Sciatic nerve (tissue), 2 donors: ENCODE data around the gene ABLIM3. TPM values are rescaled to one million over a fixed set of nuclear protein-coding genes. Genes with fewer than 3 reads are reported as not detected.
"Not testable (repeated sequence)": the region's sequence is repeated elsewhere in the genome, so short reads cannot be mapped to it uniquely, and the experiment has no call there.

Experiments
- ATAC-seq: fragments of 200-7000 bp; cut with Tn5 transposase; one replicate; pipeline ENCODE4 v1.9.1; 2020; ENCODE audit warnings: mild to moderate bottlenecking, moderate library complexity
- DNase-seq: peaks from one replicate; pipeline ENCODE4 v3.0.0-alpha.2; 2020; ENCODE audit warnings: low spot score
- intact Hi-C: fragments of 100-400 bp; cut with DNase I; formaldehyde crosslinking; loops from one replicate; pipeline ENCODE4 v1.14.2; 2022
- total RNA-seq: library from RNA; stranded (reverse); fragmentation: NEBNext Ultra II Directional; extraction: Animal tissue kit (Norgen Biotek cat#: 25700); gene quantifications from one replicate; pipeline ENCODE4 v1.2.1, GENCODE V29; 2021
- donor health status: DM: no; HTN: no; CAD: no.
- donor health status: DM: no; HTN: no; CAD: no.

Gene ABLIM3
- total RNA-seq, 1 donor from 2014 or later: 67.6 TPM

- DNase-seq (no peak), ATAC-seq (no peak)
- intact Hi-C loops: no loop called here
Observed at GRCh38 chr5:149265068-149265465, 123.8 kb downstream of the ABLIM3 start.

GRCh38 chr5:149265597-149265996, 124.3 kb downstream of the ABLIM3 start:
- intact Hi-C loops: no loop called here
- ATAC-seq (peak; percentile 77), DNase-seq (peak; percentile 66)

DNA sequence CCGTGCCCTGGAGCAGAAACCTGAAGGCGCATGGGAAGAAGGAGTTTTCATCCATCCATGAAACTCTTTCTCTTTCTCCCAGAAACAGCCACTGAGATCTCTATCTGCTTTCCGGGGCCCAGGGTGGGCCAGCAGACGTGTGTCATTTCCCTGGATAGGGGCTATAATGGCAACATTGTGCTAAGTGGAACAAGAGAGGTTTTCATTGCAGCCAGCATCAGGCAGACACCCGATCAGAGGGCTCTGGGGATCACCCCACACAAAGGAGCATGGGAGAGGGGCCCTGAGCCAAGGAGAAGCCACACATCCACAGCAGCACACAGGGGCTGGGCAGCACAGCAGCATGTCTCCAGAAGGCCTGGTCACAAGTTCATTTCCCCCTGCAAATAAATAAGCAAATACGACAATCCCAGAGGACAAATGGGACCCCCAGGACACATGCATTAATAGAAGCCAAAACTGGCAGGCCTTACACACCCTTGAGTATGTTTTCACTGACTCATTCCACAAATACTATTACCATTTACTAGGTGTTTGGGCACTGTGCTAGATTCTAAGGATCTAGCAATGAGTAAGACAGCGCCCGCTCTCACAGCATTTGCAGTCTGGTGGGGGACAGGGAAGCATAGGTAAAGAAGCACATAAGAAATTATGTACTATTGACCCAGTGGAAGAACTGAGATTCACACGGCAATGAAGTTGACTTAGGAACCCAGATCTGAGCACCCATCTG, 126.1 kb downstream of the ABLIM3 start:
- DNase-seq (no peak), ATAC-seq (peak; percentile 63)
- intact Hi-C loops: no loop called here

DNA sequence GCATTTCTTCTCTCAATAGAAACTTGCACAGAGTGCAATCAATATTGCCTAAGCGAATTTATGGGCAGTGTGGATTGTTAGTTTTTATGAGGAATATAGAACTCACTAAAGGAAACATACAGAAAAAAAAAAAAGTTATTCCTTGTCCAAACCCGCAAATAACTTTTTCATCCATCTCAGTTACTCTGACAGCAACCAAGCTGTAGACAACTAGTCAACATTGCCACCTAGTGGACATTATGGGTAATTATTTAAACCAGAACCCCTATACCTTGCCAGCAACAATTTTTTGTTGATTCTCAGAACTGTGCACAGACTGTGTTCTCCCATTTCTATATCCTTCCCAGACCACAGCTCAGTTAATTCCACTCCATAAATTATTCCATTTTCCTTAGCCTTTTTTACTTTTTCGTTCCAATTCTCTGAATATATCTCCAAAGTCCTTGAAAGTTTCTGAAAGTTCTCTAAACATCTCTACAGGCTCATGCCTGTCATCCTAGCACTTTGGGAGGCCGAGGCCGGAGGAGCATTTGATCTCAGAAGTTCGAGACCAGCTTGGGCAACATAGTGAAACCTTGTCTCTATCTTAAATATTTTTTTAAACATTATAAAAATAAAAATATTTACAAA, 127.8 kb downstream of the ABLIM3 start:
- DNase-seq: no peak
- ATAC-seq: peak; percentile 29
- intact Hi-C loops: no loop called here

DNA sequence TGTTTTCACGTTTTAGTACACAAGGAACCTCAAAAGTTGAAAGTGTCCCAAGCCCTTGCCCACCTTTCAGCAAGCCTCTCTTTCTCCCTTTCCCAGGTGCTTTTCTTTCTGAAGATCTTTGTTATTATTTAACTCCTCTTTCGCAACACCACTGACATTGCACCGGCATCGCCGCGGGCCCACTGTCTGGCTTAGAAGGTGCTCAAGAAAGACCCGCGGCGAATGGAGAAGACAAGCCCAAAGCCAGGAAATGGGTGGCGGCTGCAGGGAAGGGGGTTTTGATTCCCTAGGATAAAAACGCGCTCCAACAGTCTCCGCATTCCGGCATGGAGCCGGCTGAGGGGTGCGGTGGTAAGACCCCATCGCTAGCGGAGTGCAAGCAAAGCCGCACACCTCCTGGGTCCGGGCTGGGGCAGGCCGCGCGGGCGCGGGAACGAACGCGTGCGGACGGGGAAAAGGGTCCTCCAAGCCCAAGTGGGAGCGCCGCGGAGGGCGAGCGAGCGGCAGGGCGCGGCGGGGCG, 130.0 kb downstream of the ABLIM3 start:
- DNase-seq: no peak
- ATAC-seq: no peak
- intact Hi-C loops: no loop called here

DNA sequence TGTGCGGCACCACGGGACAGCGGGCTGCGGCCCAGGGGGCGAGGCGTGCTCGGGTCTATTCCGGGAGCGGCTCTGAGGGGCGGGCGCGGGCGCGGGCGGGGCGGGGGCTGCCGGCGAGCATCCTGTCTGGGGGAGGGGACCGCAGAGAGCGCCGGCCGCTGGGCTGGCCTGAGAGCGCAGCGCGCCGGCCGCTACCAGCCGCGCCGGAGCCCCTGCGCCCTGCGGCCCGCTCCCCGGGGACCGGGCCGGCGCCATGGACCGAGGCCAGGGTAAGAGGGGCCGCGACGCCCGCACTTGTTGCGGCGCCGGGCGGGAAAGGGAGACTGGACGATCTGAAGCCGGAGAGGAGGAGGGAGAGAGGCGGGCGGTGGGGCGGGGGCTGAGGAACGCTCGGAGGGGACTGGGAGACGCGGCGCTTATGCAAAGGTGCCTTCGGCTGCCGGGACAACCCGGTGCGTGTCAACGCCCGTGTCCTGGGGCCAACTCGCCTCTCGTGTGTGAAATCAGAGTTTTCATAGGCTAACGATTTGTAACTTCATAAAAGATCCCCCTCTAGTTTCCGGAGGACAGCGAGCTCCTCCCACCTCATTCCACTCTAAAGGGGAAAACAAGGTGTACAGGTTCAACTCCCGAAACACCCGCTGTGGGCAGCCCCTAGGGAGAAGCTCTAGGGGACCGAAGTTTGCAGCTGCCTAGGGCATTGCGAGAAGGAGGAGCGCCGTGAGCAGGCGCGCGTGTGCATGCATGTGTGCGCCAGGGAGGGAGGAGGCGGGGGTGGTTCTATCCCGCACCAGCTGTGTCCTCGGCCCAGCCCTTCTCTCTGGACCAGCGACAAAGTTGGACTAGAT, 130.6 kb downstream of the ABLIM3 start, which contains the start of gene AFAP1L1:
TSS of gene AFAP1L1 (plus strand) at position 144 of the 848 bp plus-strand sequence. CDS start at position 254, 110 bp downstream.
- intact Hi-C loops: no loop called here
- DNase-seq: peak; percentile 79
- peak; percentile 90 for ATAC-seq

- ATAC-seq: peak; percentile 8
- intact Hi-C loops, DNase-seq: not testable (repeated sequence)
Observed at GRCh38 chr5:149272781-149273180, 131.5 kb downstream of the ABLIM3 start.

GRCh38 chr5:149273237-149273636, 131.9 kb downstream of the ABLIM3 start:
- ATAC-seq (no peak), DNase-seq (no peak)
- intact Hi-C loops: no loop called here

GRCh38 chr5:149273950-149274349, 132.7 kb downstream of the ABLIM3 start:
- no peak for ATAC-seq
- intact Hi-C loops: no loop called here
- no peak for DNase-seq

GRCh38 chr5:149274939-149275338, 133.6 kb downstream of the ABLIM3 start:
- intact Hi-C loops: no loop called here
- no peak for ATAC-seq
- DNase-seq: no peak

DNA sequence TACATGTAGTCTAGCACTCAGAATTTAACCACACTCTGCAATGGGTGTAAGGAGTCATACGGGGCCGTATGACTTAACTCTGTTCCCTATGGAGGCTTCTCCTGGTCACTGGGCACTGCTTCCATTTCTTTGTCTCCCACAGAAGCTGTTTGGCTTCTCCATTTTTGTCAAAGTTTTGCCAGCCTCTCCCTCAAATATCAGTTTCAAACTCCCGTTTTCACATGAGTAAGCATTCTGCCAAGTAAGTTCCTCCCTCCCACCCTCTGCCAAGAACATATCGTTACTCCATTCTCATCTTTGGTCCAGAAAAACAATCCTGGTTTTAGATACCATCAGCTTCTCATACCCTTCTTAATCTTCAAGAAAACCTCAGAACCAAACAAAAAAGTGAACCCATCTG, 136.5 kb downstream of the ABLIM3 start:
- ATAC-seq (peak; percentile 43), DNase-seq (no peak)
- intact Hi-C loops: no loop called here

DNA sequence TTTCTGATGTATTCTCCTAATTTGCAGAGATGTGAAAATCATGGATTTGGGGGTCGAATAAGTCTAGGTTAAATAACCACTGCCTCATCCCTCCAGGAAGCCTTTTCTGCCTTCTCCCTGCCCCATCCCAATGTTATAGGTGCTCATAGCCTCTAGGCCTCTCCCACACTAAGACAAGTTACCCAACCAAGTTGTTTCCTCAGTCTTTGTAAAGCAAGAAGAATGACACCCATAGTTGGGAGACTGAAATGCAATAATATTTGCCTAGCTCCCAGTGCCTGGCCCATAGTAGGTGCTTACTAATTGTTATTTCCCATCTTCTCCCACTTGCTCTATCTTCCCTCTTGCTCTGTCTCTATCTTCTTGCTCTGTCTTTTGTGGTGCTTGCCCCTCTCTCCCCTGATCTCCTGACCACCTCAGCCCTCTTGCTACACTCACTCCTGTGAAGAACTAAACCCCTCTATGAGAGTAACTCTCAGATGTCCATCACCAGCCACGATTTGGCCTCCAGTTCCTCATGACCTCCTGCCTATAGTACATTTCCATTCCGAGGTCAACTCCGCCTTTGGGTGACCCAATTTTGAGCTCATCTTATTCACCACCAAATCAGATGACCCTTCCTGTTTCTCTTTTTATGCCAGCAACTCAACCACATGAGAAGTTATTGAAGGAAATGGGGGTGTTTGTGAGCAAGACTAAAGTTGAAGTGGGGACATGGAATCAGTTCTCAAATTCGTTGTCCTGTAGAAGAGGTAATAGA, 137.3 kb downstream of the ABLIM3 start:
- intact Hi-C loops: no loop called here
- no peak for DNase-seq
- no peak for ATAC-seq

- no peak for ATAC-seq
- intact Hi-C loops: no loop called here
- no peak for DNase-seq
Observed at GRCh38 chr5:149279661-149280060, 138.4 kb downstream of the ABLIM3 start.

GRCh38 chr5:149280124-149280523, 138.8 kb downstream of the ABLIM3 start:
- peak; percentile 45 for ATAC-seq
- no peak for DNase-seq
- intact Hi-C loops: no loop called here

DNA sequence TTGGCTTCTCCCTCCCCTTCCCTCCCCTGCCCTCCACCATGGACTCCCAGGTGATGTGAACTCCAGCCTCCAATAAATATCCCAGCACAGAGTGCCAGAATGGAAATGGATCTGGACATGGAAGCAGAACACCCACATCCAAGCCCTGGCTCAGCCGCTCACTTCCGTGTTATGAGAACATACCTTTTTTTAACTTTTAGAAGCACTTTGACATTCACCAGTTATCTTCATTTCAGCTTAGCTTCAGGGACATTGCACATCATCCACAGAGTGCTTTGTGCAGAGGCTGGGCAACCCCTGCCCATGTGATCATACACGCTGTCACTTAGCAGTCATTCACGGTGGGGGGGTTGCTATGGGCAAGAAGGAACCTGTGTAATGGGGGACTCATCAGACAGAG, 139.5 kb downstream of the ABLIM3 start:
- peak; percentile 32 for ATAC-seq
- intact Hi-C loops: no loop called here
- DNase-seq: no peak

GRCh38 chr5:149282027-149282965, 141.0 kb downstream of the ABLIM3 start:
- ATAC-seq: peak; percentile 59
- intact Hi-C loops: no loop called here
- no peak for DNase-seq

GRCh38 chr5:149282966-149283332, 141.7 kb downstream of the ABLIM3 start:
- intact Hi-C loops: no loop called here
- no peak for DNase-seq
- ATAC-seq: peak; percentile 11
